Mesenchymal stem cell (in vitro differentiated cells and primary cell): Measurements from ENCODE around the gene HRK.

ENCODE experiments used
- DNase-seq: peaks from one replicate; pipeline ENCODE4 v3.0.0-alpha.2; 2013
- H2AFZ ChIP-seq: one replicate; pipeline ENCODE4 v1.6.1; 2013; ENCODE audit warnings: low read depth, mild to moderate bottlenecking, control low read depth, inconsistent platforms, low read length, moderate library complexity
- H2AK5ac ChIP-seq: 2 replicates; pipeline ENCODE4 v1.6.1; 2013; ENCODE audit warnings: low read length, moderate library complexity, mild to moderate bottlenecking, inconsistent platforms; ENCODE audit not compliant: severe bottlenecking
- H2BK120ac ChIP-seq: one replicate; pipeline ENCODE4 v1.6.1; 2013; ENCODE audit warnings: low read depth, mild to moderate bottlenecking, inconsistent platforms, low read length, moderate library complexity
- H2BK12ac ChIP-seq, 2 experiments: one replicate each; pipeline ENCODE4 v1.6.1; 2013; ENCODE audit warnings: inconsistent platforms in 2 of 2, low read length in 2 of 2, mild to moderate bottlenecking in 2 of 2, moderate library complexity in 2 of 2, control low read depth in 1 of 2
- H2BK15ac ChIP-seq: one replicate; pipeline ENCODE4 v1.6.1; 2013; ENCODE audit warnings: mild to moderate bottlenecking, low read depth, inconsistent platforms; ENCODE audit not compliant: poor library complexity, severe bottlenecking
- H2BK5ac ChIP-seq: 2 replicates; pipeline ENCODE4 v1.6.1; 2013; ENCODE audit warnings: low read depth, mild to moderate bottlenecking, low read length, control low read depth, inconsistent platforms; ENCODE audit not compliant: poor library complexity, severe bottlenecking
- H3K14ac ChIP-seq, 2 experiments: one replicate each; pipeline ENCODE4 v1.6.1; 2013; ENCODE audit warnings: inconsistent platforms in 2 of 2, low read length in 2 of 2, control low read depth in 1 of 2, mild to moderate bottlenecking in 1 of 2, moderate library complexity in 1 of 2
- H3K18ac ChIP-seq, 2 experiments: one replicate each; pipeline ENCODE4 v1.6.1; 2013; ENCODE audit warnings: inconsistent platforms in 2 of 2, low read length in 2 of 2, control low read depth in 1 of 2, low read depth in 1 of 2, mild to moderate bottlenecking in 1 of 2
- H3K23ac ChIP-seq, 2 experiments: one replicate each; pipeline ENCODE4 v1.6.1; 2013; ENCODE audit warnings: inconsistent platforms in 2 of 2, low read length in 2 of 2, mild to moderate bottlenecking in 2 of 2, moderate library complexity in 2 of 2, control low read depth in 1 of 2
- H3K27ac ChIP-seq: 2 replicates; pipeline ENCODE4 v1.5.1; 2013; ENCODE audit warnings: mild to moderate bottlenecking, moderate library complexity, low read length, control low read depth, inconsistent platforms; ENCODE audit not compliant: poor library complexity, severe bottlenecking
- H3K27me3 ChIP-seq, 2 experiments: 2 replicates each; pipeline versions ENCODE4 v1.6.1 to v1.7.0; 2013; ENCODE audit warnings: low read length in 2 of 2, mild to moderate bottlenecking in 2 of 2, moderate library complexity in 2 of 2, control low read depth in 1 of 2, inconsistent platforms in 1 of 2; ENCODE audit not compliant: control insufficient read depth in 1 of 2, insufficient read depth in 1 of 2
- H3K36me3 ChIP-seq, 2 experiments: 2 replicates each; pipeline versions ENCODE4 v1.6.1 to v1.7.0; 2013; ENCODE audit warnings: low read length in 2 of 2, control low read depth in 1 of 2, inconsistent platforms in 1 of 2, low read depth in 1 of 2, mild to moderate bottlenecking in 1 of 2; ENCODE audit not compliant: insufficient read depth in 2 of 2, control insufficient read depth in 1 of 2
- H3K4ac ChIP-seq, 2 experiments: one replicate each; pipeline ENCODE4 v1.6.1; 2013; ENCODE audit warnings: inconsistent platforms in 2 of 2, low read length in 2 of 2, mild to moderate bottlenecking in 2 of 2, moderate library complexity in 2 of 2, control low read depth in 1 of 2, low read depth in 1 of 2
- H3K4me1 ChIP-seq: 2 replicates; pipeline ENCODE4 v1.6.1; 2013; ENCODE audit warnings: low read depth, low read length, control low read depth; ENCODE audit not compliant: control insufficient read depth, insufficient read depth
- H3K4me2 ChIP-seq: 2 replicates; pipeline ENCODE4 v1.6.1; 2013; ENCODE audit warnings: low read length, mild to moderate bottlenecking, inconsistent platforms; ENCODE audit not compliant: poor library complexity, severe bottlenecking
- H3K4me3 ChIP-seq, 2 experiments: 2 replicates each; pipeline versions ENCODE4 v1.5.1 to v1.7.0; 2013; ENCODE audit warnings: low read length in 2 of 2, mild to moderate bottlenecking in 2 of 2, control low read depth in 1 of 2, low read depth in 1 of 2; ENCODE audit not compliant: insufficient read depth in 1 of 2
- H3K79me1 ChIP-seq: replicated peaks from 2 replicates; pipeline ENCODE4 v1.6.1; 2013; ENCODE audit warnings: mild to moderate bottlenecking, control low read depth, low read length, inconsistent platforms; ENCODE audit not compliant: poor library complexity, severe bottlenecking
- H3K9ac ChIP-seq: 2 replicates; pipeline ENCODE4 v1.7.0; 2013; ENCODE audit warnings: mild to moderate bottlenecking, low read length, moderate library complexity
- H3K9me3 ChIP-seq: 2 replicates; pipeline ENCODE4 v1.7.0; 2013; ENCODE audit warnings: mild to moderate bottlenecking, low read length; ENCODE audit not compliant: control insufficient read depth
- H4K8ac ChIP-seq: one replicate; pipeline ENCODE4 v1.6.1; 2013; ENCODE audit warnings: inconsistent platforms, mild to moderate bottlenecking, low read length, moderate library complexity
- H4K91ac ChIP-seq: one replicate; pipeline ENCODE4 v1.6.1; 2013; ENCODE audit warnings: mild to moderate bottlenecking, low read length, inconsistent platforms
- WGBS: methylation state at CpG from one replicate; pipeline ENCODE4 v1.1.7; 2013; ENCODE audit warnings: mixed read lengths; 5-methylcytosine and 5-hydroxymethylcytosine counted together

Gene HRK

GRCh38 chr12:116910280-116910644 lies 29.0 kb upstream of the HRK start:
- Histone ChIP-seq H2AFZ (no peak overlapping the region), H2BK15ac (no peak overlapping the region), H3K36me3 (peaks cover under 1 to 5% of the 10 kb centered on the region in 2 experiments), H3K79me1 (peaks cover 5% of the 10 kb centered on the region), H3K9ac (peak overlapping the region; percentile 94), H3K4me1 (peaks cover 2% of the 10 kb centered on the region), H3K9me3 (no peaks in the 10 kb centered on the region), H3K18ac (no peak overlapping the region), H2BK5ac (no peak overlapping the region), H2BK12ac (no peak overlapping the region), H2BK120ac (no peak overlapping the region), H3K14ac (no peak overlapping the region), H3K4ac (no peak overlapping the region), H3K4me3 (peak overlapping the region in 1 of 2 experiments; percentile 97), H4K8ac (no peak overlapping the region), H3K23ac (no peak overlapping the region), H3K27ac (no peak overlapping the region), H3K27me3 (peaks cover 8 to 15% of the 10 kb centered on the region in 2 experiments), H4K91ac (no peak overlapping the region), H3K4me2 (peak overlapping the region; percentile 55), H2AK5ac (no peak overlapping the region)
- WGBS = 82% methylated on average over 4 of the region's 4 CpGs
- no peak for DNase-seq

DNA sequence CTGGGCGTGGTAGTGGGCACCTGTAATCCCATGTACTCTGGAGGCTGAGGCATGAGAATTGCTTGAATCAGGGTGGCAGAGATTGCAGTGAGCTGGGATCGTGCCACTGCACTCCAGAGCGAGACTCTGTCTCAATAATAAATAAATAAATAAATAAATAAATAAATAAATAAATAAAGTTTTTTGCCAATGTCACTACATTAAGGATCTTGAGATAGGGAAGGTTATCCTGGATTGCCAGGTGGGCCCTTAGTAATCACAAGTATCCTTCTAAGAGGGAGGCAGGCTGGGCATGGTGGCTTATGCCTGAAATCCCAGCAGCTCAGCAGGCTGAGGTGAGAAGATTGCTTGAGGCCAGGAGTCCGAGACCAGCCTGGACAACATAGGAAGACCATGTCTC lies 25.0 kb upstream of the HRK start:
- H3K79me1 ChIP-seq = no peaks in the 10 kb centered on the region
- no peaks in the 10 kb centered on the region for H3K4me1 ChIP-seq
- H3K27me3 ChIP-seq = peaks cover 15 to 30% of the 10 kb centered on the region in 2 experiments
- DNase-seq = no peak
- no peak overlapping the region for H3K9ac ChIP-seq
- H2AFZ ChIP-seq = no peak overlapping the region
- no peak overlapping the region for H3K23ac ChIP-seq
- H3K4me3 ChIP-seq = no peak overlapping the region
- no peak overlapping the region for H3K4me2 ChIP-seq
- no peaks in the 10 kb centered on the region for H3K36me3 ChIP-seq
- H2BK120ac ChIP-seq = no peak overlapping the region
- no peak overlapping the region for H2BK12ac ChIP-seq
- no peak overlapping the region for H2AK5ac ChIP-seq
- H2BK5ac ChIP-seq = no peak overlapping the region
- no peak overlapping the region for H3K18ac ChIP-seq
- H4K91ac ChIP-seq = no peak overlapping the region
- no peak overlapping the region for H3K4ac ChIP-seq
- 77% methylated on average over 2 of the region's 4 CpGs for WGBS
- H3K14ac ChIP-seq = no peak overlapping the region
- H2BK15ac ChIP-seq = no peak overlapping the region
- H4K8ac ChIP-seq = no peak overlapping the region
- no peaks in the 10 kb centered on the region for H3K9me3 ChIP-seq
- no peak overlapping the region for H3K27ac ChIP-seq

DNA sequence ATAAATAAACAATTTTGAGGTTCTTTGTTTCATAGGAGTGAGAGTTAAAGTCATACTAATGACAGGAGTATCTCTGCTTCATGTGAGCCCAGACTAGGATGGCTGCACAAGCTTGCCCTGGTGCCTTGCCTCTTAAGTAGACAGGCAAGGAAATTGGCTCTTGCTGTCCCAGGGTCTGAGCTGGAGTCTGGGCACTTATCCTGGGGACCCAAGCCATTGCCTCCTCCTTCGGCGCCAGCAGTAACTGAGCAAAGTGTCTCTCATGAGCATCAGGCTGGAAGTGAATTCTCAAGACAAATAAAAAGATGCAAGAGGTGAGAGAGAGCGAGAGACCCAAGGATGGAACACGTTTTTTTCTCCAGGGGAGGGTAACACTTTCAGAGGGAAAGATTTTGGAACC lies 22.6 kb upstream of the HRK start:
- Histone ChIP-seq H3K79me1 (no peaks in the 10 kb centered on the region), H2BK15ac (no peak overlapping the region), H3K4me2 (no peak overlapping the region), H4K91ac (no peak overlapping the region), H3K27ac (no peak overlapping the region), H3K27me3 (peaks cover 26 to 51% of the 10 kb centered on the region in 2 experiments), H2BK12ac (no peak overlapping the region), H2AK5ac (no peak overlapping the region), H2BK5ac (no peak overlapping the region), H3K23ac (no peak overlapping the region), H2AFZ (no peak overlapping the region), H3K4me1 (no peaks in the 10 kb centered on the region), H3K36me3 (no peaks in the 10 kb centered on the region), H3K14ac (no peak overlapping the region), H4K8ac (no peak overlapping the region), H3K4me3 (no peak overlapping the region), H3K18ac (no peak overlapping the region), H2BK120ac (no peak overlapping the region), H3K4ac (no peak overlapping the region), H3K9me3 (no peaks in the 10 kb centered on the region), H3K9ac (no peak overlapping the region)
- WGBS = 68% methylated on average over 4 of the region's 4 CpGs
- no peak for DNase-seq

GRCh38 chr12:116901612-116902011 lies 20.4 kb upstream of the HRK start:
- H3K23ac ChIP-seq = no peak overlapping the region
- no peak overlapping the region for H2BK5ac ChIP-seq
- no peaks in the 10 kb centered on the region for H3K36me3 ChIP-seq

More at GRCh38 chr12:116901612-116902011, 20.4 kb upstream of the HRK start:
- Histone ChIP-seq H3K9me3 (no peaks in the 10 kb centered on the region), H3K9ac (no peak overlapping the region), H3K4me1 (no peaks in the 10 kb centered on the region), H3K27me3 (peaks cover 30 to 65% of the 10 kb centered on the region in 2 experiments), H3K4me2 (no peak overlapping the region), H4K91ac (no peak overlapping the region), H2AFZ (no peak overlapping the region), H3K18ac (no peak overlapping the region), H3K79me1 (no peaks in the 10 kb centered on the region), H2BK15ac (no peak overlapping the region), H2BK120ac (no peak overlapping the region), H3K14ac (no peak overlapping the region), H2BK12ac (no peak overlapping the region), H3K4me3 (no peak overlapping the region), H3K27ac (no peak overlapping the region), H4K8ac (no peak overlapping the region), H2AK5ac (no peak overlapping the region), H3K4ac (no peak overlapping the region)
- DNase-seq = no peak
- no CpG with 5 or more reads among the region's 2 CpGs for WGBS
